K562 (cell line): Measurements from ENCODE around the gene IFNGR2. TPM values are rescaled to one million over a fixed set of nuclear protein-coding genes. Genes with fewer than 3 reads are reported as not detected.

Source experiments
- BCLAF1 ChIP-seq, 2 experiments: fragments of 450-650 bp in 1 of 2; IDR thresholded peaks; 2 replicates each; pipeline ENCODE4 v1.6.1; 2011 to 2017; ENCODE audit warnings: low read depth in 2 of 2, antibody characterized with exemption in 1 of 2, borderline replicate concordance in 1 of 2, low read length in 1 of 2, mild to moderate bottlenecking in 1 of 2, mixed read lengths in 1 of 2; ENCODE audit not compliant: control insufficient read depth in 1 of 2
- CHD1 ChIP-seq: fragments of 200-600 bp; sonication (generic); IDR thresholded peaks from one replicate; pipeline ENCODE4 v1.6.1; 2012; ENCODE audit warnings: mild to moderate bottlenecking, moderate library complexity, low read length, inconsistent platforms
- CREB3L1 ChIP-seq: fragments of 450-650 bp; IDR thresholded peaks from 2 replicates; pipeline ENCODE4 v1.6.1; 2014; ENCODE audit warnings: low read depth, mild to moderate bottlenecking, moderate library complexity, borderline replicate concordance
- E2F6 ChIP-seq, 2 experiments: IDR thresholded peaks; 2 replicates each; pipeline ENCODE4 v1.6.1; 2011; ENCODE audit warnings: borderline replicate concordance in 1 of 2, control low read depth in 1 of 2, low read depth in 1 of 2, low read length in 1 of 2, mild to moderate bottlenecking in 1 of 2, mixed read lengths in 1 of 2, moderate library complexity in 1 of 2; ENCODE audit not compliant: insufficient read depth in 1 of 2, insufficient read length in 1 of 2, poor library complexity in 1 of 2, severe bottlenecking in 1 of 2; ENCODE audit errors: extremely low read depth in 1 of 2
- HMGN3 ChIP-seq: IDR thresholded peaks from 2 replicates; pipeline ENCODE4 v1.6.1; 2011; ENCODE audit warnings: borderline replicate concordance, low read depth, mild to moderate bottlenecking, mixed read lengths, low read length; ENCODE audit not compliant: insufficient read length; ENCODE audit errors: extremely low read depth
- HNRNPLL ChIP-seq: fragments of 200-400 bp; formaldehyde crosslinking; IDR thresholded peaks from 2 replicates; pipeline ENCODE4 v1.6.1; 2017; ENCODE audit warnings: low read length, low read depth, mild to moderate bottlenecking; ENCODE audit not compliant: poor library complexity, severe bottlenecking
- HOXB6 ChIP-seq: fragments of 250-450 bp; sonication (Bioruptor Pico); IDR thresholded peaks from 2 replicates; pipeline ENCODE4 v1.5.1; 2022; ENCODE audit warnings: mild to moderate bottlenecking, borderline replicate concordance
- JUN ChIP-seq, 2 experiments: sonication (generic) in 1 of 2; formaldehyde crosslinking in 1 of 2; IDR thresholded peaks; 2 replicates each; pipeline versions ENCODE4 v1.6.1 to v1.8.0; 2012 to 2022; ENCODE audit warnings: borderline replicate concordance in 2 of 2, mild to moderate bottlenecking in 2 of 2, improper control_type of control experiment in 1 of 2, low read depth in 1 of 2, low read length in 1 of 2, missing genetic modification reagents in 1 of 2
- KHSRP ChIP-seq: fragments of 450-650 bp; IDR thresholded peaks from 2 replicates; pipeline ENCODE4 v1.6.1; 2017
- NR1H2 ChIP-seq: sonication (generic); formaldehyde crosslinking; IDR thresholded peaks from 2 replicates; pipeline ENCODE4 v1.4.0; 2020; ENCODE audit warnings: mild to moderate bottlenecking, missing genetic modification reagents
- PRDM10 ChIP-seq: fragments of 450-650 bp; IDR thresholded peaks from 2 replicates; pipeline ENCODE4 v1.6.1; 2018; ENCODE audit not compliant: partially characterized antibody
- PTTG1 ChIP-seq: fragments of 450-650 bp; IDR thresholded peaks from 2 replicates; pipeline ENCODE4 v1.6.1; 2016; ENCODE audit warnings: low read depth, mild to moderate bottlenecking, missing genetic modification characterization, missing compliant biosample characterization
- TCF7 ChIP-seq: sonication (generic); IDR thresholded peaks from 2 replicates; pipeline ENCODE4 v1.6.1; 2016; ENCODE audit warnings: antibody characterized with exemption, borderline replicate concordance
- WHSC1 ChIP-seq: IDR thresholded peaks from one replicate; pipeline ENCODE4 v1.6.1; 2012; ENCODE audit warnings: low read length, control low read depth, inconsistent platforms
- ZBTB17 ChIP-seq: fragments of 450-650 bp; formaldehyde crosslinking; IDR thresholded peaks from 2 replicates; pipeline ENCODE4 v1.4.0; 2020; ENCODE audit warnings: mild to moderate bottlenecking
- ZNF121 ChIP-seq: sonication (generic); formaldehyde crosslinking; conservative IDR thresholded peaks from 2 replicates; pipeline ENCODE4 v1.8.0; 2022; ENCODE audit warnings: missing genetic modification reagents
- polyA plus RNA-seq, 8 experiments: library from polyadenylated mRNA; depleted of rRNA in 4 of 8; stranded (reverse) in 5 of 8; unstranded in 3 of 8; fragments of >200 nt; fragmentation: Nextera tagmentation in 2 of 8; fragmentation: Illumina TruSeq in 1 of 8; extraction: Ambion mirVana in 2 of 8; extraction: Trizol in 1 of 8; gene quantifications; 2 replicates each; pipeline versions ENCODE4 v1.2.1 to v1.2.3, GENCODE V29; 2011 to 2014; ENCODE audit warnings: inconsistent platforms in 1 of 8, missing spikeins in 1 of 8
- total RNA-seq, 7 experiments: library from RNA; depleted of rRNA in 6 of 7; stranded (reverse); fragments of >200 nt in 6 of 7; fragmentation: Illumina TruSeq in 2 of 7; extraction: Trizol in 2 of 7; gene quantifications; 2 replicates each; pipeline versions ENCODE4 v1.2.1 to v1.2.3, GENCODE V29; 2011 to 2021; ENCODE audit warnings: low replicate concordance in 1 of 7

IFNGR2 gene
- total and polyA plus RNA-seq, 9 of the 15 experiments (the other 6 are each of a cell fraction or from before 2014, with no cell fraction given) = 6.7 to 58.0 (median 28.5) TPM

GRCh38 chr21:33360881-33361602, 42.2 kb upstream of the IFNGR2 start (continued):
- TF ChIP-seq E2F6 (IDR thresholded peaks at IDR 0.05; ENCODE audit: borderline replicate concordance in 1 of 2, extremely low read depth in 1 of 2, insufficient read depth in 1 of 2, insufficient read length in 1 of 2, low read depth in 1 of 2, low read length in 1 of 2, poor library complexity in 1 of 2, severe bottlenecking in 1 of 2) (peak in 1 of 2 experiments; percentile 30), ZNF121 (CRISPR knock-in tag) (no peak), HOXB6 (no peak), WHSC1 (no peak), CREB3L1 (no peak), NR1H2 (no peak), JUN (IDR thresholded peaks at IDR 0.05; ENCODE audit: borderline replicate concordance, low read depth, low read length) (0 out of 2 replicates have a peak, but pooled peaks have one; percentile 26), JUN (CRISPR knock-in tag; IDR thresholded peaks at IDR 0.05; ENCODE audit: borderline replicate concordance) (no peak), HNRNPLL (no peak), KHSRP (no peak), TCF7 (no peak), BCLAF1 (IDR thresholded peaks at IDR 0.05; ENCODE audit: borderline replicate concordance in 1 of 2, control insufficient read depth in 1 of 2, low read depth in 2 of 2, low read length in 1 of 2) (no peak), ZBTB17 (CRISPR knock-in tag) (no peak; the same call in 1 of the 2 replicates), PTTG1 (tag) (0 out of 2 replicates have a peak, but pooled peaks have one; percentile 4), HMGN3 (no peak), CHD1 (no peak), PRDM10 (no peak)
